IPS-18a (cell line): ENCODE data around the gene PCDHGA2.
"Not testable (repeated sequence)": the region's sequence is repeated elsewhere in the genome, so short reads cannot be mapped to it uniquely, and the experiment has no call there.

Experiments
- H3K27ac ChIP-seq: one replicate; pipeline ENCODE4 v1.5.1; 2013; ENCODE audit warnings: low read length
- H3K27me3 ChIP-seq: one replicate; pipeline ENCODE4 v1.6.1; 2013; ENCODE audit warnings: mild to moderate bottlenecking, low read length; ENCODE audit not compliant: control insufficient read depth, insufficient read depth
- H3K36me3 ChIP-seq: one replicate; pipeline ENCODE4 v1.6.1; 2013; ENCODE audit warnings: low read depth, low read length; ENCODE audit not compliant: control insufficient read depth
- H3K4me1 ChIP-seq: one replicate; pipeline ENCODE4 v1.6.1; 2013; ENCODE audit warnings: low read depth, low read length; ENCODE audit not compliant: control insufficient read depth
- H3K4me3 ChIP-seq: one replicate; pipeline ENCODE4 v1.5.1; 2013; ENCODE audit warnings: low read length
- H3K9ac ChIP-seq: one replicate; pipeline ENCODE4 v1.6.1; 2013; ENCODE audit warnings: mild to moderate bottlenecking, low read length, moderate library complexity
- H3K9me3 ChIP-seq: one replicate; pipeline ENCODE4 v1.6.1; 2013; ENCODE audit warnings: low read depth, low read length; ENCODE audit not compliant: control insufficient read depth

Gene PCDHGA2

GRCh38 chr5:141338538-141339306 is at the start of gene PCDHGA2:
TSS of gene PCDHGA2 (plus strand) at chr5:141338760.
- peaks cover 30% of the 10 kb centered on the region for H3K9me3 ChIP-seq
- no peaks in the 10 kb centered on the region for H3K36me3 ChIP-seq
- no peaks in the 10 kb centered on the region for H3K27me3 ChIP-seq
- H3K4me3 ChIP-seq = no peak within 1 kb of the TSS
- H3K4me1 ChIP-seq = no peaks in the 10 kb centered on the region
- H3K9ac ChIP-seq = no peak within 1 kb of the TSS
- no peak within 1 kb of the TSS for H3K27ac ChIP-seq

DNA sequence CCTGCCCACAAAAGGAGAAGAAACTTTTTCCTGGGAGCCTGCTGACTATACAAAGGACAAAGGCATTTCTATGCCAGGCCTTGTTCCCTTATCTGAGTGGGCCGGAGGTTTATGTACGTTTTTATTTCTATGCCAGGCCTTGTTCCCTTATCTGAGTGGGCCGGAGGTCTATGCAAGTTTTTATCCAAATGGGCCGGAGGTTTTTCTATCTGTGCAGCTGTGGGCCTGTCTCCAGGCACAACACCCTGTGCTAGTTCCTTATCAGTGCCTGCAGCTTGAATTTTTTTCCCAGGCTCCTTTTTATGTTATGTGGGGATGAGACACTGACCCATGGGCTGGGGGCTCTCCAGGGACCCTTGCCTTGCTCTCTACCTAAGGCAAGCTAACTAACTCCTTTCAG is 40.2 kb upstream of the PCDHGA2 start:
- Histone ChIP-seq H3K27ac (no peak overlapping the region), H3K4me1 (no peaks in the 10 kb centered on the region), H3K36me3 (no peaks in the 10 kb centered on the region), H3K9me3 (no peaks in the 10 kb centered on the region), H3K9ac (no peak overlapping the region), H3K27me3 (no peaks in the 10 kb centered on the region), H3K4me3 (no peak overlapping the region)

DNA sequence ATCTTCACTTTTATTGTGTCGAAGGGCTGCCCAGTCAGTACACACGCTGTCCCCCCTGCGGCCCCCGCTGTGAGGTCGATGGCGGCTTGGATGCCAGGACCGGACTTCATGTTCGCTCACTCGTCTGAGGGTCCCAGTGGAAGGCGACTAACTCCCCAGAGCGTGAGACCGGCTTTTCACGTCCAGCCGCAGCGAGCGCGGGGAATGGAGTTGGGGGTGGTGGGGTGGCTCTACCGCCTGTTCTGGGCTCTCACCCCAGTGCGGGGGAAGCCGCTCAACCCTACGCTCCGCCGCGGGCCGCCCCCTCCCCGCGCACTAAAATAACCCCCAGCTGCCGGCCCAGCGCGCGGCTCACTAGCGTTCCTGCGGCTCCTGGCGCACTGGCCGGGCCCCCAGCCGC is 34.8 kb upstream of the PCDHGA2 start, which contains the start of gene SLC25A2:
Gene SLC25A2 (minus strand): TSS at position 294 of the 400 bp plus-strand sequence. CDS start 184 bp downstream, at position 110.
- Histone ChIP-seq H3K9me3 (no peaks in the 10 kb centered on the region), H3K36me3 (no peaks in the 10 kb centered on the region), H3K4me3 (no peak within 1 kb of the TSS), H3K4me1 (no peaks in the 10 kb centered on the region), H3K9ac (no peak within 1 kb of the TSS), H3K27me3 (no peaks in the 10 kb centered on the region), H3K27ac (no peak within 1 kb of the TSS)

DNA sequence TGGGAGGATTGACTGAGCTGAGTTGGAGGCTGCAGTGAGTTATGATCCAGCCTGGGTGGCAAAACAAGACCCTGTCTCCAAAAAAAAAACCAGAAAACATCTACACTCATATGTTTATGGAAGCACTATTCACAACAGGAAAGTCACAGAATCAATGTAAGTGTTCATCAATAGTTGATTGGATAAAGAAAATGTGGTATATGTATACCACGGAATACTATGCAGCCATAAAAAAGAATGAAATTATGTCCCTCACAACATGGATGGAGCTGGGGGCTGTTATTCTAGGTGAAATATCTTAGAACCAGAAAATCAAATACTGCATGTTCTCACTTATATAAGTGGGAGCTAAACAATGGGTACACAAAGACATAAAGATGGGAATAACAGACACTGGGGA is 31.9 kb upstream of the PCDHGA2 start:
- Histone ChIP-seq H3K27ac (no peak overlapping the region), H3K36me3 (no peaks in the 10 kb centered on the region), H3K9ac (no peak overlapping the region), H3K4me1 (no peaks in the 10 kb centered on the region), H3K27me3 (no peaks in the 10 kb centered on the region), H3K9me3 (no peaks in the 10 kb centered on the region), H3K4me3 (no peak overlapping the region)

GRCh38 chr5:141313711-141314110 is 24.8 kb upstream of the PCDHGA2 start:
- Histone ChIP-seq H3K4me3 (no peak overlapping the region), H3K4me1 (no peaks in the 10 kb centered on the region), H3K27ac (no peak overlapping the region), H3K9me3 (peaks cover 13% of the 10 kb centered on the region), H3K9ac (no peak overlapping the region), H3K27me3 (no peaks in the 10 kb centered on the region), H3K36me3 (peaks cover 16% of the 10 kb centered on the region)

GRCh38 chr5:141316963-141317362 is 21.6 kb upstream of the PCDHGA2 start:
- not testable (repeated sequence) for H3K4me1 ChIP-seq, H3K4me3 ChIP-seq, H3K9ac ChIP-seq, H3K27ac ChIP-seq, H3K27me3 ChIP-seq
- Histone ChIP-seq H3K36me3 (peaks cover 28% of the 10 kb centered on the region), H3K9me3 (peaks cover 26% of the 10 kb centered on the region)

- Histone ChIP-seq H3K27me3 (no peaks in the 10 kb centered on the region), H3K27ac (no peak overlapping the region), H3K9ac (no peak overlapping the region), H3K36me3 (peaks cover 28% of the 10 kb centered on the region), H3K9me3 (peaks cover 26% of the 10 kb centered on the region), H3K4me1 (no peaks in the 10 kb centered on the region), H3K4me3 (peak overlapping the region; percentile 96)
Observed at GRCh38 chr5:141319202-141319601, 19.4 kb upstream of the PCDHGA2 start.

- Histone ChIP-seq H3K27me3 (no peaks in the 10 kb centered on the region), H3K36me3 (peaks cover 28% of the 10 kb centered on the region), H3K9me3 (peaks cover 26% of the 10 kb centered on the region), H3K9ac (peak overlapping the region; percentile 98), H3K27ac (no peak overlapping the region), H3K4me1 (no peaks in the 10 kb centered on the region), H3K4me3 (peak overlapping the region; percentile 96)
Observed at GRCh38 chr5:141319699-141320098, 18.9 kb upstream of the PCDHGA2 start.

DNA sequence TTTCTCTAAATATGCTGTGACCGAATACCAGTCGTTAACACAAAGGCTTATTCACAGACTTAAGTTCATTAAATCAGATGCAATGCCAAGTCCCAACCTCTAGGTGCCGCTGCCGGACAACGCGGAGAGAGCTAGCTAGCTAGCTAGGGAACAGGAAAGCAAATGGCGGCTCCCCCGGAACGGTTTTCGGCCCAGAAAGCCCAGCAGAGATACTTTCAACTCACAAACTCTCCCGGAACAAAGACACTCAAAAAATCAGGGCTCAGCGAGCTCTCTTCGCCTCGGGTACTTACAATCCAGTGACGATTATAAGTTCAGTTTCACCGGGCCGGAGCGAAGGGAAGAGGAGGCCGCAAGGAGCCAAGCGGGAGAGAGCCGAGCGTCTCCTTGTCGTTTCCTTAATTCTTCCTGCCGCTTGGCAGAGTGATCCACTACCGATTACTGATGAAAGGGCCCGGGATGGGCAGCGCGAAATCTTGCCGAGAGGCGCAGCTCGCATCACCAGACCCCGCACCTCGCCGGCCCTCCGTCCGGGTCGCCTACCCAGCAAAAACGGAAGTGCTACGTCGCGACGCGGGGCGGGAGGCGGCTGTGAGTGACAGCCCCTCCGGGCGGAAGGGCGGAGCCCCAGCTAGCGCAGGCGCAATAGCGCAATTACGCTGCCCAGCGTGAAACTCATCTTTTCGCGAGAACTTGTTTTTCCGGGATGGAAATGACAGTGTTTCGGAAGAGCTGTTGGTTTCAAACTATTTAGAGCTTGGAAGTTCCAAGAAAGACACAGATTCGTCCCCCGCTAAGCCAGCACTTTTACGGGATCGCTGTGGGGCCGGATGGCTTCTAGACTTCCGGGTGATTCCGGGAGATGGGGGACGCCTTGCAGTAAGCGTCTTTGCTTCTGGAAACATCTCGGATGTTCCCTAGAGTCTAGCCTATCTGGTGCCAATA is 18.1 kb upstream of the PCDHGA2 start, which contains the start of gene TAF7:
Gene TAF7 (minus strand): TSS at position 560 of the 945 bp plus-strand sequence. CDS start 740 bp downstream, outside the sequence.
- H3K4me1 ChIP-seq = no peaks in the 10 kb centered on the region
- H3K9ac ChIP-seq = peak within 1 kb of the TSS; percentile 98
- H3K4me3 ChIP-seq = peak within 1 kb of the TSS; percentile 96
- H3K27me3 ChIP-seq = no peaks in the 10 kb centered on the region
- peak within 1 kb of the TSS; percentile 97 for H3K27ac ChIP-seq
- H3K9me3 ChIP-seq = peaks cover 26% of the 10 kb centered on the region
- H3K36me3 ChIP-seq = peaks cover 28% of the 10 kb centered on the region

- peaks cover 23% of the 10 kb centered on the region for H3K9me3 ChIP-seq
- no peak overlapping the region for H3K27ac ChIP-seq
- peaks cover 20% of the 10 kb centered on the region for H3K36me3 ChIP-seq
- no peak overlapping the region for H3K9ac ChIP-seq
- H3K27me3 ChIP-seq = no peaks in the 10 kb centered on the region
- no peak overlapping the region for H3K4me3 ChIP-seq
- no peaks in the 10 kb centered on the region for H3K4me1 ChIP-seq
Observed at GRCh38 chr5:141322261-141322660, 16.3 kb upstream of the PCDHGA2 start.

- peak overlapping the region; percentile 55 for H3K27ac ChIP-seq
- no peaks in the 10 kb centered on the region for H3K4me1 ChIP-seq
- H3K9me3 ChIP-seq = peaks cover 4% of the 10 kb centered on the region
- H3K9ac ChIP-seq = peak overlapping the region; percentile 57
- H3K27me3 ChIP-seq = no peaks in the 10 kb centered on the region
- H3K36me3 ChIP-seq = no peaks in the 10 kb centered on the region
- peak overlapping the region; percentile 64 for H3K4me3 ChIP-seq
Observed at GRCh38 chr5:141326088-141326854, 12.3 kb upstream of the PCDHGA2 start.
